Keratinocyte (primary cell): ENCODE data around the gene ADAM12.

Experiments used
- EZH2 ChIP-seq: IDR thresholded peaks from one replicate; pipeline ENCODE4 v1.6.1; 2012; ENCODE audit warnings: inconsistent platforms, mild to moderate bottlenecking, low read length, moderate library complexity
- TF ChIP-seq, protein P1 (sequence below), 3 experiments: IDR thresholded peaks in 1 of 3; conservative IDR thresholded peaks in 1 of 3; optimal IDR thresholded peaks in 1 of 3; 2 replicates in 2 of 3; 3 replicates in 1 of 3; pipeline versions ENCODE3 to v1.5.1; 2011; ENCODE audit warnings: low read length in 3 of 3, mild to moderate bottlenecking in 3 of 3, moderate library complexity in 2 of 3, control low read depth in 1 of 3, inconsistent platforms in 1 of 3; ENCODE audit not compliant: insufficient read depth in 2 of 3; ENCODE audit errors: extremely low read depth in 1 of 3

DNA sequence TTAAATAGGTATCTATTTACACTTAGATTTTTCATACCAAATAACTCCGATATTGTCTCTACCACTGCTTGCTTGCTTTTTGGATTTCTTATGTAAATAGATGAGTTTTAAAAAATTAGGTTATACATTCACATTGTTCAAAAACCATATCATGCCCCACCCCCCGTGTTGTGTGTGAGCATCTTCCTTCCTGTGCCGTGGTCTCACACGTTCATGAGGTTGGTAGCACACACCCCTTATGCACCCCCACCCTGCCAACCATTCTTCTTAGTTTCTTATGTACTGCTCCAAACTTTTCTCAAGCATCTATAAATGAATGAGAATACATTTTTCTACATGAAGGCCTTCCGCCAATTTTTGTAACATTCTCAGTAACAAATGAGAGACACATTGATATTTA lies 376.3 kb downstream of the ADAM12 start:
- TF ChIP-seq, protein P1, sequence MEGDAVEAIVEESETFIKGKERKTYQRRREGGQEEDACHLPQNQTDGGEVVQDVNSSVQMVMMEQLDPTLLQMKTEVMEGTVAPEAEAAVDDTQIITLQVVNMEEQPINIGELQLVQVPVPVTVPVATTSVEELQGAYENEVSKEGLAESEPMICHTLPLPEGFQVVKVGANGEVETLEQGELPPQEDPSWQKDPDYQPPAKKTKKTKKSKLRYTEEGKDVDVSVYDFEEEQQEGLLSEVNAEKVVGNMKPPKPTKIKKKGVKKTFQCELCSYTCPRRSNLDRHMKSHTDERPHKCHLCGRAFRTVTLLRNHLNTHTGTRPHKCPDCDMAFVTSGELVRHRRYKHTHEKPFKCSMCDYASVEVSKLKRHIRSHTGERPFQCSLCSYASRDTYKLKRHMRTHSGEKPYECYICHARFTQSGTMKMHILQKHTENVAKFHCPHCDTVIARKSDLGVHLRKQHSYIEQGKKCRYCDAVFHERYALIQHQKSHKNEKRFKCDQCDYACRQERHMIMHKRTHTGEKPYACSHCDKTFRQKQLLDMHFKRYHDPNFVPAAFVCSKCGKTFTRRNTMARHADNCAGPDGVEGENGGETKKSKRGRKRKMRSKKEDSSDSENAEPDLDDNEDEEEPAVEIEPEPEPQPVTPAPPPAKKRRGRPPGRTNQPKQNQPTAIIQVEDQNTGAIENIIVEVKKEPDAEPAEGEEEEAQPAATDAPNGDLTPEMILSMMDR (optimal IDR thresholded peaks at IDR 0.05 in 1 of 3, IDR thresholded peaks at IDR 0.05 in 1 of 3, conservative IDR thresholded peaks at IDR 0.05 in 1 of 3; ENCODE audit: extremely low read depth in 1 of 3, insufficient read depth in 2 of 3, low read length in 3 of 3), result no peak
- TF ChIP-seq EZH2, result no peak
